Prostate gland (tissue), 2 donors: ENCODE measurements around the gene C1QC. TPM values are rescaled to one million over a fixed set of nuclear protein-coding genes. Genes with fewer than 3 reads are reported as not detected.

ENCODE experiments used
- DNase-seq: peaks from one replicate; pipeline ENCODE4 v3.0.0-alpha.2; 2019; ENCODE audit warnings: low spot score
- H3K27ac ChIP-seq, 2 donors: fragments of 200-600 bp; sonication (generic); 2 replicates each; pipeline ENCODE4 v1.5.1; 2017 to 2019
- H3K27me3 ChIP-seq: fragments of 200-600 bp; sonication (generic); replicated peaks from 2 replicates; pipeline ENCODE4 v1.5.1; 2019; ENCODE audit not compliant: insufficient read depth
- H3K36me3 ChIP-seq, 2 donors: fragments of 200-600 bp; sonication (generic); 1 replicate in 1 of 2; 2 replicates in 1 of 2; pipeline versions ENCODE4 v1.5.1 to v1.8.1; 2017 to 2019
- H3K4me1 ChIP-seq: fragments of 200-600 bp; sonication (generic); replicated peaks from 2 replicates; pipeline ENCODE4 v1.5.1; 2019
- H3K4me3 ChIP-seq, 2 donors: fragments of 200-600 bp; sonication (generic); 2 replicates each; pipeline ENCODE4 v1.5.1; 2017 to 2019
- H3K9me3 ChIP-seq: fragments of 200-600 bp; sonication (generic); 2 replicates; pipeline ENCODE4 v1.5.1; 2017
- CTCF ChIP-seq, 4 experiments: fragments of 200-600 bp in 2 of 4; fragments of 450-650 bp in 2 of 4; sonication (generic) in 2 of 4; IDR thresholded peaks; 1 replicate in 3 of 4; 2 replicates in 1 of 4; pipeline ENCODE4 v1.5.1; 2016 to 2019; ENCODE audit warnings: antibody characterized with exemption in 4 of 4, mild to moderate bottlenecking in 2 of 4, moderate library complexity in 2 of 4
- POLR2A ChIP-seq: fragments of 450-650 bp; IDR thresholded peaks from one replicate; pipeline ENCODE4 v1.6.1; 2016; ENCODE audit warnings: antibody characterized with exemption, mild to moderate bottlenecking
- POLR2AphosphoS5 ChIP-seq: sonication (generic); formaldehyde crosslinking; IDR thresholded peaks from one replicate; pipeline ENCODE4 v1.6.1; 2017; ENCODE audit warnings: antibody characterized with exemption
- WGBS: methylation state at CpG from one replicate; pipeline ENCODE4 v1.1.5; 2018; 5-methylcytosine and 5-hydroxymethylcytosine counted together
- intact Hi-C: fragments of 100-400 bp; cut with DNase I; formaldehyde crosslinking; loops from one replicate; pipeline ENCODE4 v1.14.2; 2022
- total RNA-seq, 2 donors: library from RNA; depleted of rRNA; stranded (reverse); fragments of >200 nt; gene quantifications; one replicate each; pipeline ENCODE4 v1.1.0, GENCODE V29; 2016

C1QC gene
- total RNA-seq, 2 donors from 2014 or later = 54.8 to 76.9 TPM

- intact Hi-C loops = no loop called here
- no peak overlapping the region for H3K27ac ChIP-seq
- DNase-seq = no peak
- WGBS = 78% methylated on average over 22 of the region's 24 CpGs
- no peaks in the 10 kb centered on the region for H3K4me1 ChIP-seq
- H3K36me3 ChIP-seq = no peaks in the 10 kb centered on the region
- TF ChIP-seq POLR2AphosphoS5 = no peak
- no peak overlapping the region for H3K4me3 ChIP-seq
- H3K27me3 ChIP-seq = peaks cover 7% of the 10 kb centered on the region
- H3K9me3 ChIP-seq = no peaks in the 10 kb centered on the region
Observed at GRCh38 chr1:22598736-22599135, 44.7 kb upstream of the C1QC start.

- no peak for DNase-seq
- Histone ChIP-seq H3K27ac (no peak overlapping the region), H3K27me3 (no peaks in the 10 kb centered on the region), H3K4me3 (no peak overlapping the region), H3K4me1 (no peaks in the 10 kb centered on the region), H3K36me3 (no peaks in the 10 kb centered on the region), H3K9me3 (no peaks in the 10 kb centered on the region)
- intact Hi-C loops = no loop called here
- WGBS = 36% methylated on average over 18 of the region's 22 CpGs
- TF ChIP-seq POLR2AphosphoS5 = no peak
- TF ChIP-seq POLR2A = no peak
- no peak for TF ChIP-seq CTCF (IDR thresholded peaks at IDR 0.05)
Observed at GRCh38 chr1:22600071-22600816, 43.2 kb upstream of the C1QC start.

GRCh38 chr1:22600817-22601605 lies 42.4 kb upstream of the C1QC start:
- TF ChIP-seq CTCF (IDR thresholded peaks at IDR 0.05) (no peak), POLR2A (no peak), POLR2AphosphoS5 (no peak)
- no peaks in the 10 kb centered on the region for H3K4me1 ChIP-seq
- no peaks in the 10 kb centered on the region for H3K9me3 ChIP-seq
- no peak overlapping the region for H3K4me3 ChIP-seq
- intact Hi-C loops = no loop called here
- no peaks in the 10 kb centered on the region for H3K36me3 ChIP-seq
- no peak overlapping the region for H3K27ac ChIP-seq
- no peak for DNase-seq
- 79% methylated on average over 39 of the region's 39 CpGs for WGBS
- H3K27me3 ChIP-seq = no peaks in the 10 kb centered on the region

- Histone ChIP-seq H3K4me3 (no peak overlapping the region), H3K4me1 (no peaks in the 10 kb centered on the region), H3K27ac (no peak overlapping the region), H3K36me3 (no peaks in the 10 kb centered on the region), H3K27me3 (no peaks in the 10 kb centered on the region), H3K9me3 (no peaks in the 10 kb centered on the region)
- intact Hi-C loops = no loop called here
- no peak for TF ChIP-seq POLR2A
- TF ChIP-seq POLR2AphosphoS5 = no peak
- TF ChIP-seq CTCF (IDR thresholded peaks at IDR 0.05) = no peak
- WGBS = 92% methylated on average over 10 of the region's 12 CpGs
- DNase-seq = no peak
Observed at GRCh38 chr1:22601610-22602009, 41.8 kb upstream of the C1QC start.

GRCh38 chr1:22602060-22602740 lies 41.2 kb upstream of the C1QC start:
- Histone ChIP-seq H3K4me3 (no peak overlapping the region), H3K36me3 (no peaks in the 10 kb centered on the region), H3K9me3 (no peaks in the 10 kb centered on the region), H3K27ac (no peak overlapping the region), H3K27me3 (no peaks in the 10 kb centered on the region), H3K4me1 (no peaks in the 10 kb centered on the region)
- no peak for TF ChIP-seq POLR2AphosphoS5
- TF ChIP-seq POLR2A = no peak
- TF ChIP-seq CTCF (IDR thresholded peaks at IDR 0.05) = no peak
- no peak for DNase-seq
- intact Hi-C loops = no loop called here
- WGBS = 84% methylated on average over 17 of the region's 18 CpGs
